ENCODE results near the gene LATS2.
A peak's percentile ranks its signal among the peaks of the same experiment; 100 is the strongest.

The LATS2 gene

DNA sequence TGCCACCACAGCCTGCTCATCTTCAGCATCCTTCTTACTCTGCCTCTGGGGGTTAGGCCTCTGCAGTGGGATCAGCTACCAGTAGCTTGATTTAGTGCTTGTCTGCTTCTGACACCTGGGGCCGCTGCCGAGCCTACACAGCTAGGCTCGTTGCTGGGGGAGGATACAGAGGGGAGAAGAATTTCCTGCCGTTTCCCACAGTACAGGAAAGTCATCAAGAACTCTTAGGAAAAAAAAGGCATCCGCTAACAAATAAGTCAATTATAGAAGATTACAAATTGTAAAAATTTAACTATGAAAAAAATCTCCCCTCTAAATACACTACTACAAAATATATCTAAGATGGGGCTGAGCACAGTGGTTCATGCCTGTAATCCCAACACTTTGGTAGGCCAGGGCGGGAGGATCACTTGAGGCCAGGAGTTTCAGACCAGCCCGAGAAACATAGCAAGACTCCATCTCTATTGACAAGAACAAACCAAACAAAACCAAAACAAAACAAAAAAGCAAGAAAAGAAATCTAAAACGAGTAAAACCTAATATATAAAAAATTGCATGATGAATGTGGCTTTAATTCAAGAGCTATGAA, 26.7 kb downstream of the LATS2 start:
- TF ChIP-seq, protein P1, sequence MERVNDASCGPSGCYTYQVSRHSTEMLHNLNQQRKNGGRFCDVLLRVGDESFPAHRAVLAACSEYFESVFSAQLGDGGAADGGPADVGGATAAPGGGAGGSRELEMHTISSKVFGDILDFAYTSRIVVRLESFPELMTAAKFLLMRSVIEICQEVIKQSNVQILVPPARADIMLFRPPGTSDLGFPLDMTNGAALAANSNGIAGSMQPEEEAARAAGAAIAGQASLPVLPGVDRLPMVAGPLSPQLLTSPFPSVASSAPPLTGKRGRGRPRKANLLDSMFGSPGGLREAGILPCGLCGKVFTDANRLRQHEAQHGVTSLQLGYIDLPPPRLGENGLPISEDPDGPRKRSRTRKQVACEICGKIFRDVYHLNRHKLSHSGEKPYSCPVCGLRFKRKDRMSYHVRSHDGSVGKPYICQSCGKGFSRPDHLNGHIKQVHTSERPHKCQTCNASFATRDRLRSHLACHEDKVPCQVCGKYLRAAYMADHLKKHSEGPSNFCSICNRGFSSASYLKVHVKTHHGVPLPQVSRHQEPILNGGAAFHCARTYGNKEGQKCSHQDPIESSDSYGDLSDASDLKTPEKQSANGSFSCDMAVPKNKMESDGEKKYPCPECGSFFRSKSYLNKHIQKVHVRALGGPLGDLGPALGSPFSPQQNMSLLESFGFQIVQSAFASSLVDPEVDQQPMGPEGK (CRISPR knock-in tag; IDR thresholded peaks at IDR 0.05; ENCODE audit: borderline replicate concordance): peak; percentile 27; the same call in 1 of the 2 replicates
- TF ChIP-seq ZFP30 (CRISPR knock-in tag; IDR thresholded peaks at IDR 0.05): no peak
- peak; percentile 50 for ATAC-seq

DNA sequence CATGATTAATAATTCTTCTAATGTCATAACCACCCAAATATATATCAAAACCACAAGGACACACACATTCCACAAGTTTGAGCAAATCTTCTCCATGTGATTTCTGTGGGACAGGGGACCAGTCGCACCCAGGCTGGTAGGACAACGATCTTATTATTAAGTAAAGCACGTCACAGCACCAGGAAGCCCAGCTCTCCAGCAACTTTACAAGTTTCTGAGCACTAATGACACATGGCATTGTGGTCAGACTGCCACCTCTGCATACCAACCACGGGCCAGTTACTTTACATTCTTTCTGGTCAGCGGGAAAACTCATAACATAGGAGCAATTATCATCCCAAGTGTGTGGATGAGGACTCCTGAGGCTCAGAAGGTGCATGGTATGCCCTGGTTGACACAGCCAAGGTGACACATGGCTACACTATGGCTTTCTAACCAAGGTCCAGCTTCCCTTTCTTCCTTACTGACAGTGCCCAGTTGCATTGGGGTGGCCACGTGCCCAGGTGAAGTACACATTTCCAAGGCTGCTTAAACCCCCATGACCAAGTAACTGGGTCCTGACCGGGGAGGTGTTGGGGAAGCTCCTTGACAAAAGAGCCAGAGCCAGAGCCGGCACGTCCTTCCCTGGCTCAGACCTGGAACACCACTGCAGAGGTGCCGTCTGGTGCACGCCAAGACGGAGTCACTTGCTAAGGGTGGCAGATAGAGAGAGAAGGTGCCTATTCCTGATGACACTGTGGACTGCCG, 27.4 kb downstream of the LATS2 start:
- peak; percentile 45 for ATAC-seq
- no peak for TF ChIP-seq SNAI2 (CRISPR knock-in tag; IDR thresholded peaks at IDR 0.05)
- no peak for TF ChIP-seq PPARA (CRISPR knock-in tag; IDR thresholded peaks at IDR 0.05; ENCODE audit: borderline replicate concordance)

DNA sequence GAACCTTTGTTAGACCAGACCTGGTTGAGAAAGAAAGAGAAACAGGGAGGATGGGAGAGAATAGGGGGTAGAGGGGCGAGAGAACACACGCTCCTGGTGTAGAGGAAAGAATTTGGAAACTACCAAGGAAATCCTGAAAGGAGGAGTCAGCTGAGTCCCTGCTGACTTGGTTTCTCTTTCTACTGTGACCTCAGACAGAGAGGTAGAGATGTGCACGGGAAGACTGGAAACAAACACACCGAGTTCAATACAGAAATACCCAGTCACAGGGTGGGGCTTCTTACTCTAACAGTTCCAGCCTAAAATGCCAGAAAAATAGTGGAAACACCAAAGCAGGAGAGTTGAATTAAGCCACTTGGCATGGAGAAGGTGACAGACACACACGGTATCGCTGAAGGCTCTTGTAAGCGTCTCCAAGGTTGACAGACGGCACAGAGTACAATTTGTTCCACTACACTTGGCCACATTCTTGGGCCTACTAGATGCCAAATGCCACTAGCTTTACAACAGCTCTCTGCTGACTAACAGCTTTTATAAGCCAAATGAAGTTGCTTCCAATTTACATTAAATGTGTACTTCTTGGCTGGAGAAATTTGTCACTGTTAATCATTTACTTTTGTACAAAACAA, 28.1 kb downstream of the LATS2 start:
- TF ChIP-seq PPARA (CRISPR knock-in tag; IDR thresholded peaks at IDR 0.05; ENCODE audit: borderline replicate concordance) (no peak), ISL1 (CRISPR knock-in tag; IDR thresholded peaks at IDR 0.05) (no peak), ZFP30 (CRISPR knock-in tag; IDR thresholded peaks at IDR 0.05) (no peak), GLIS3 (CRISPR knock-in tag; IDR thresholded peaks at IDR 0.05) (no peak), TCF4 (CRISPR knock-in tag; IDR thresholded peaks at IDR 0.05; ENCODE audit: borderline replicate concordance) (no peak), SNAI2 (CRISPR knock-in tag; IDR thresholded peaks at IDR 0.05) (no peak), ZNF70 (CRISPR knock-in tag; IDR thresholded peaks at IDR 0.05) (no peak), OSR1 (CRISPR knock-in tag; IDR thresholded peaks at IDR 0.05) (no peak), ARNTL (CRISPR knock-in tag; IDR thresholded peaks at IDR 0.05; ENCODE audit: borderline replicate concordance, low read depth) (no peak), ESRRG (CRISPR knock-in tag; IDR thresholded peaks at IDR 0.05) (no peak), RARB (CRISPR knock-in tag; IDR thresholded peaks at IDR 0.05) (no peak), CSDC2 (CRISPR knock-in tag; IDR thresholded peaks at IDR 0.05) (no peak), ZNF8 (CRISPR knock-in tag; IDR thresholded peaks at IDR 0.05) (no peak), ZFP3 (CRISPR knock-in tag; IDR thresholded peaks at IDR 0.05) (no peak), ZNF565 (CRISPR knock-in tag; conservative IDR thresholded peaks at IDR 0.05; ENCODE audit: low read depth) (no peak)
- TF ChIP-seq, protein P2, sequence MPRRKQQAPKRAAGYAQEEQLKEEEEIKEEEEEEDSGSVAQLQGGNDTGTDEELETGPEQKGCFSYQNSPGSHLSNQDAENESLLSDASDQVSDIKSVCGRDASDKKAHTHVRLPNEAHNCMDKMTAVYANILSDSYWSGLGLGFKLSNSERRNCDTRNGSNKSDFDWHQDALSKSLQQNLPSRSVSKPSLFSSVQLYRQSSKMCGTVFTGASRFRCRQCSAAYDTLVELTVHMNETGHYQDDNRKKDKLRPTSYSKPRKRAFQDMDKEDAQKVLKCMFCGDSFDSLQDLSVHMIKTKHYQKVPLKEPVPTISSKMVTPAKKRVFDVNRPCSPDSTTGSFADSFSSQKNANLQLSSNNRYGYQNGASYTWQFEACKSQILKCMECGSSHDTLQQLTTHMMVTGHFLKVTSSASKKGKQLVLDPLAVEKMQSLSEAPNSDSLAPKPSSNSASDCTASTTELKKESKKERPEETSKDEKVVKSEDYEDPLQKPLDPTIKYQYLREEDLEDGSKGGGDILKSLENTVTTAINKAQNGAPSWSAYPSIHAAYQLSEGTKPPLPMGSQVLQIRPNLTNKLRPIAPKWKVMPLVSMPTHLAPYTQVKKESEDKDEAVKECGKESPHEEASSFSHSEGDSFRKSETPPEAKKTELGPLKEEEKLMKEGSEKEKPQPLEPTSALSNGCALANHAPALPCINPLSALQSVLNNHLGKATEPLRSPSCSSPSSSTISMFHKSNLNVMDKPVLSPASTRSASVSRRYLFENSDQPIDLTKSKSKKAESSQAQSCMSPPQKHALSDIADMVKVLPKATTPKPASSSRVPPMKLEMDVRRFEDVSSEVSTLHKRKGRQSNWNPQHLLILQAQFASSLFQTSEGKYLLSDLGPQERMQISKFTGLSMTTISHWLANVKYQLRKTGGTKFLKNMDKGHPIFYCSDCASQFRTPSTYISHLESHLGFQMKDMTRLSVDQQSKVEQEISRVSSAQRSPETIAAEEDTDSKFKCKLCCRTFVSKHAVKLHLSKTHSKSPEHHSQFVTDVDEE (CRISPR knock-in tag; IDR thresholded peaks at IDR 0.05): no peak
- TF ChIP-seq, protein P1 (CRISPR knock-in tag; IDR thresholded peaks at IDR 0.05; ENCODE audit: borderline replicate concordance): no peak
- TF ChIP-seq, protein P3, sequence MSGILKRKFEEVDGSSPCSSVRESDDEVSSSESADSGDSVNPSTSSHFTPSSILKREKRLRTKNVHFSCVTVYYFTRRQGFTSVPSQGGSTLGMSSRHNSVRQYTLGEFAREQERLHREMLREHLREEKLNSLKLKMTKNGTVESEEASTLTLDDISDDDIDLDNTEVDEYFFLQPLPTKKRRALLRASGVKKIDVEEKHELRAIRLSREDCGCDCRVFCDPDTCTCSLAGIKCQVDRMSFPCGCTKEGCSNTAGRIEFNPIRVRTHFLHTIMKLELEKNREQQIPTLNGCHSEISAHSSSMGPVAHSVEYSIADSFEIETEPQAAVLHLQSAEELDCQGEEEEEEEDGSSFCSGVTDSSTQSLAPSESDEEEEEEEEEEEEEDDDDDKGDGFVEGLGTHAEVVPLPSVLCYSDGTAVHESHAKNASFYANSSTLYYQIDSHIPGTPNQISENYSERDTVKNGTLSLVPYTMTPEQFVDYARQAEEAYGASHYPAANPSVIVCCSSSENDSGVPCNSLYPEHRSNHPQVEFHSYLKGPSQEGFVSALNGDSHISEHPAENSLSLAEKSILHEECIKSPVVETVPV (CRISPR knock-in tag; IDR thresholded peaks at IDR 0.05): no peak
- TF ChIP-seq, protein P4, sequence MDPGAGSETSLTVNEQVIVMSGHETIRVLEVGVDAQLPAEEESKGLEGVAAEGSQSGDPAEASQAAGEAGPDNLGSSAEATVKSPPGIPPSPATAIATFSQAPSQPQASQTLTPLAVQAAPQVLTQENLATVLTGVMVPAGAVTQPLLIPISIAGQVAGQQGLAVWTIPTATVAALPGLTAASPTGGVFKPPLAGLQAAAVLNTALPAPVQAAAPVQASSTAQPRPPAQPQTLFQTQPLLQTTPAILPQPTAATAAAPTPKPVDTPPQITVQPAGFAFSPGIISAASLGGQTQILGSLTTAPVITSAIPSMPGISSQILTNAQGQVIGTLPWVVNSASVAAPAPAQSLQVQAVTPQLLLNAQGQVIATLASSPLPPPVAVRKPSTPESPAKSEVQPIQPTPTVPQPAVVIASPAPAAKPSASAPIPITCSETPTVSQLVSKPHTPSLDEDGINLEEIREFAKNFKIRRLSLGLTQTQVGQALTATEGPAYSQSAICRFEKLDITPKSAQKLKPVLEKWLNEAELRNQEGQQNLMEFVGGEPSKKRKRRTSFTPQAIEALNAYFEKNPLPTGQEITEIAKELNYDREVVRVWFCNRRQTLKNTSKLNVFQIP (CRISPR knock-in tag; IDR thresholded peaks at IDR 0.05; ENCODE audit: borderline replicate concordance, low read depth): no peak
- TF ChIP-seq, protein P5, sequence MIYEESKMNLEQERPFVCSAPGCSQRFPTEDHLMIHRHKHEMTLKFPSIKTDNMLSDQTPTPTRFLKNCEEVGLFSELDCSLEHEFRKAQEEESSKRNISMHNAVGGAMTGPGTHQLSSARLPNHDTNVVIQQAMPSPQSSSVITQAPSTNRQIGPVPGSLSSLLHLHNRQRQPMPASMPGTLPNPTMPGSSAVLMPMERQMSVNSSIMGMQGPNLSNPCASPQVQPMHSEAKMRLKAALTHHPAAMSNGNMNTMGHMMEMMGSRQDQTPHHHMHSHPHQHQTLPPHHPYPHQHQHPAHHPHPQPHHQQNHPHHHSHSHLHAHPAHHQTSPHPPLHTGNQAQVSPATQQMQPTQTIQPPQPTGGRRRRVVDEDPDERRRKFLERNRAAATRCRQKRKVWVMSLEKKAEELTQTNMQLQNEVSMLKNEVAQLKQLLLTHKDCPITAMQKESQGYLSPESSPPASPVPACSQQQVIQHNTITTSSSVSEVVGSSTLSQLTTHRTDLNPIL (CRISPR knock-in tag; IDR thresholded peaks at IDR 0.05; ENCODE audit: low read depth): no peak
- ATAC-seq: peak; percentile 37; the same call in 2 of the 3 replicates

Data from SK-N-SH treated with all-trans-retinoic acid at 6 μM for 48 hours (cell line).